ENCODE measurements around the gene PTK7.
"Not testable (repeated sequence)": the region's sequence is repeated elsewhere in the genome, so short reads cannot be mapped to it uniquely, and the experiment has no call there.

PTK7 gene

DNA sequence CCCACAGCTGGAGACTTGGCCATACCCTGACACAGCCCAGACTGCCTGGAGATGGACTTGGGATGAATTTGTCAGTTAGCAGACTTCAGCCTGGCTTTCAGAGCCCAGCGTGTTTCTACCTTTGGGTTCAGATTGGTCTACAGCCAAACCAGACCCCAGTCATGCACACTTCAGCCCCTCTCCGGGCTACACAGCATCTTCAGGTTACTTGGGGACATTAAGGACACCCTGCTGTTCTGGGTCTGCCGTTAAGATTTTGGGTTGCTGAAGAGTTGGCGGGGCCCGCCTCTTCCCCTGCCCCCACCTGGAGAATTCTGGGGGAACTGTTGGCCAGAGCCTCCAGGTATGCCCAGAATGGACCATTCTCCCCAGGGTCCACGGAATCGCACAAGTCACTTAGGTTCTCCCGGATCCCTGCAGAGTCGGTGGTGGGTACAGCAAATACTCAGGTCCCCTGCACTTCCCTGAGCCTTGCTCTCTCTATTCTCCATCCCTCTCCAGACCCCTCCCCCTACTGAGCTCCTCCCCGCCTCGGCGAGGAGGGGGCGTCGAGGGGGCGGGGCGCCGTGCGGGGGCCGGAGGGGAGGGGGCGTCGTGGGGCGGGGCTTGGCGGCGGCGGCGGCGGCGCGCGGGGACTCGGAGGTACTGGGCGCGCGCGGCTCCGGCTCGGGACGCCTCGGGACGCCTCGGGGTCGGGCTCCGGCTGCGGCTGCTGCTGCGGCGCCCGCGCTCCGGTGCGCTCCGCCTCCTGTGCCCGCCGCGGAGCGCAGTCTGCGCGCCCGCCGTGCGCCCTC is at the start of gene PTK7:
PTK7 (plus strand) TSS at position 645 of the 794 bp plus-strand sequence. CDS start 175 bp downstream, outside the sequence.
- peak; percentile 32 to 34 for DNase-seq

DNA sequence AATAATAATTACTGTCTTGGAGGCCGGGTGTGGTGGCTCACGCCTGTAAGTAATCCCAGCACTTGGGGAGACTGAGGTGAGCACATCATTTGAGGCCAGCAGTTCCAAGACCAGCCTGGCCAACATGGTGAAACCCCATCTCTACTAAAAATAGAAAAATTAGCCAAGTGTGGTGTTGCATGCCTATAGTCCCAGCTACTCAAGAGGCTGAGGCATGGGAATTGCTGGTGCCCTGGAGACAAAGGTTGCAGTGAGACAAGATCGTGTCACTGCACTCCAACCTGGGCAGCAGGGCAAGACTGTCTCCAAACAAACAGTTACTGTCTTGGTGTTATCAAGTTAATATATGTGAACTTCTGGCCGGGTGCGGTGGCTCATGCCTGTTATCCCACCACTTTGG is 49.7 kb upstream of the PTK7 start:
- DNase-seq: no peak

DNA sequence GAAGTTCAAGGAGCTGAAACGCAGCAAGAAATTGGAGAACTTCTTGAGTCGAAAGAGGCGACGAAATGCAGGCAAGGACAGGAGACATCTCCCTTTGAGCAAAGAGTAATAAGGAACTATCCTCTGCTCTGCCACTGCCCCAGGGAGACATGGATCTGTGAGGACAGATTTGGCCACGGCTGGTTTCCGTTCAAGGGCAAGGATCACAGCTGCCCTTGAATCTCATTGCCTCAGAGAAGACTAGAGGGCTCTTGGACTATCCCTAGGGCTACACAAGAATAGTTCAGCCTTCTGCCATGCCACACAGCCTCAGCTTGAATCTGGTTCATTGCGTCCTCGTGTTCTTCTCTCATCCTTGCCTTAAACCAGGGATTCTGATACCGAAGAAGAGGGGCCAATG is 47.0 kb upstream of the PTK7 start:
- no peak for DNase-seq

DNA sequence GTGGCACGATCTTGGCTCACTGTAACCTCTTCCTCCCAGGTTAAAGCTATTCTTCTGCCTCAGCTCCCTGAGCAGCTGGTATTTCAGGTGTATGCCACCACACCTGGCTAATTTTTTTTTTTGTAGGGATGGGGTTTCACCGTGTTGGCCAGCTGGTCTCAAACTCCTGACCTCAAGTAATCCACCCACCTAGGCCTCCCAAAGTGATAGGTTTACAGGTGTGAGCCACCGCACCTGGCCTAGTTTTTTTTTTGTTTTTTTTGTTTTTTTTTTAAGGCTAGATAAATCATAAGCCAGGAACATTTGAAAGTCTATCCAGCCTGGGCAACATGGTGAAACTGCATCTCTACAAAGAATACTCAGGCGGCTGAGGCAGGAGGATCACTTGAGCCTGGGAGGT is 43.8 kb upstream of the PTK7 start:
- no peak for DNase-seq

DNA sequence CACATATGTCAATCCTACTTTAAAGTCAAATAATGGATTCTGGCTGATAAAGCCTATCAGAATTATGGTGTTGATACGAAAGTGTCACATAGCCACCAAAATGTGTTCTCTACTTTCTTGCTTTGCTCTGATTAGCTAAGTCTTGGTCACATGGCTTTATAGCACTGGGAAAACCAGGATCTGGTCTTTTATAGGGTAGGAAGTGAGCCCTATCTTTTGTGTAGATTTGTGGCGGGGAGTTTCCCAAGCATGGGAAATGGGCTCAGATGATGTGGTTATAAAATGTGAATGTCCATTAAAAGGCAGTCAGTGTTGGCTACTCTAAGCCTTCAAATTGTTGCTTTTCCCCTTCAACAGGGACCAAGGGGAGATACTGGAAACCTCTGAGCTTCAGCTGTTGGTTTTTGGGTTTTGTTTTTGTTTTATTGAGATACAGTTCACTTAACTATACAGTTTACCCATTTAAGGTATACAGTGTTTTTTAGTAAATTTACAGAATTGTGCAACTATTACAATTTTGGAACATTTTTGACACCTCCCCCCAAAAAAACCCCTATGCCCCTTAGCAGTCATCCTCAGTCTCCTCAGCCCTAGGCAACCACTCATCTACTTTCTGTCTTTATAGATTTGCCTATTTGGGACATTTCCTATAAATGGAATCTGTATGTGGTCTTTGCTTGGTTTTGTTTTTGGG is 42.5 kb upstream of the PTK7 start:
- no peak for DNase-seq

DNA sequence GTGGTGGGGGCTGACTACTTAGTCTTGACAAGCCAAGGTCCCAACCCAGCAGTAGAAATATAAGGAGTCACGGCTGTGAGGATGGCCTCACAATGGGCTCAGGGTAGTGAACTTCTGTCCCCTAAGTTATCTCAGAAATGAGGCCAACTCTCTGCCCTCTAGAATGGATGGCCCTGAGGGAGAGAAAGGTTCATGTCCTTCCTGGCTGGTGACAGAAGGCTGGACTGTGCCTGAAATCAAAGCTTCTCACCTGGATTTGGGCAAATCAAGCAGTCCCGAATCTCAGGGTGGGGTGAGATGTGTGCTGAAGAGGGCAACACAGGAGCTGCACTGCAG is 42.0 kb upstream of the PTK7 start:
- no peak for DNase-seq

DNA sequence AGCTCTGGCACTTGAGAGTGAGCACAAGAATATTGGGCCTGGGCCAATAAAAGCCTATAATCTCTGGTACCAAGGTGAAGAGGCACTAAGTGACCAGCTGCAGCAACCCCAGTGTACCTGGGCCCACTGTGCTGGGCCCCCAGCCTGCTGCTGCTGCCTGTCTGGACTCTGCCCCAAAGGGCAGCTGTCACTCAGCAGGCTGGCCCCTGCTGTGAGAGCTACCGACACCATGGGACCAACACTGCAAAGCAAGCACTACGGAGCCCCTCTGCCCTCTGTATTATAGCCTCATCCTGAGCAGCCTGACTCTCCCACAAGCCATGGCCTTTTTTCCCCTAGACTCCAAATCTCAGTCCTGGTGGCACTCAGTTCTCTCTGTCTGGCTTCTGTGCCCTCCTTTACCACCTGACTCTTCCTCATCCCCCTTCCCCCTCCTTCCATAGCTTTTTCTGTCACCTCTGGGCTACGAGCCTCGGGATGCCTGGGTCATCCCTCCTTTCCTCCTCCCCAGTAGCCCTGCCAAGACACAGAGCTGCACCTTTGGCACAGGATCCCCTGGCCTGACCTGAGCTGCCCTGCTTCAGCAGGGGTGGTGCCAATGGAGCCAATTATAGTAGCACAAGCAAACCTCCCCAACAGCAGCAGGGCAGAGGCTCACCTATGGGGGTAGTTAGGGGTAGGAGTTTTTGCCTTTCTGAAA is 40.5 kb upstream of the PTK7 start:
- no peak for DNase-seq

DNA sequence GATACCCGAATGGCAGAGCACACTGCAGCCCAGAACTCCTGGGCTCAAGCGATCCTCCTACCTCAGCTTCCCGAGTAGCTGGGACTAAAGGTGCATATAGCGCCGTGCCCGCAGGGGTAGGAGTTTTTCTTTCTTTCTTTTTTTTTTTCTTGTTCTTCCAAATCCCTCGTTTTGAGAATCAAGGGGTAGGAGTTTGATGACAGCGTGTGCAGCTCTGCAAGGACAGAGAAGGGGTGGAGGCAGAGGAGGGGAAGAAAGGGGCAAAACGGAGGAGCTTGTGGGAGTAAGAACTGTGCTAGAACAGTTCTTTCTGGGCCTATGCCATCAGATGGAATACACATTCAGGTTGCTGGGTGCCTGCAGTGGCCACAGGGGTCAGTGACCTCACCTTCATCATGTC is 39.4 kb upstream of the PTK7 start:
- no peak for DNase-seq

DNA sequence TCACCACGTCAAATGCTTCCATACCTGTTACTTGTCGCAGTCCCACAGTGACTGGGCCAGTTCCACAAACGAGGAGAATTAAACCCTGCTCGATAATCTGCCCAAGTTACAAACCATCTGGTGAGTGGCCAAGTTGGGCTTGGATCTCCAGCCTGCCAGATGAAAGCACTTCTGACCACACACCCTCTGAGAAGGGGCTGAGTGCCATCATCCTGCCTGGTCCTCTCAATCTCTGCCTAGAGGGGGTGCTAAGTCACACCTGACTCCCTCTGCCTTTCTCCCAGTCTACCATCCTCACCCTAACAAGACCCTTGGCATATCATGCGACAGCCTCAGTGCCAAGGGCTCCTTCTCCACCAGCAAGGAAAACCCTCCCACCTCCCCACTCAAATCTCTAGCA is 38.9 kb upstream of the PTK7 start:
- no peak for DNase-seq

DNA sequence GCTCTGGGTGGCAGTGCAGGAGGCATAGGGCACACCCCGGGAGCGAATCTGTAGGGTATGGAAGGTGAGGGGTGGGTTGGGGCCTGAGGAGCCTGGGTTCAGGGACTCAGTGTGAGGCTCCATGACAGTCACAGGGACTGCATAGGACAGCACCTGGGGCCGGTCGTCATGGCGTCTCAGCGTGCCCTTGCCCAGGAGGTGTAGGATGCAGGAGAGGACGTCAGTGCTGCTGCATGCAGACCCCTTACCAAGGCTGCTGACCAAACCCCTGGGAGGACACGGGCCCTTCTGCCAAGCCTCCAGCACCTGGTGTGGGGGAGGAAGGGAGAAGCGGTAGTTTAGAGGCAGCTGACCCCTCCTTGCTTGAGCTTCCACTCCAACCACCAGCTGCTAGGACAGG is 38.4 kb upstream of the PTK7 start:
- DNase-seq: no peak

DNA sequence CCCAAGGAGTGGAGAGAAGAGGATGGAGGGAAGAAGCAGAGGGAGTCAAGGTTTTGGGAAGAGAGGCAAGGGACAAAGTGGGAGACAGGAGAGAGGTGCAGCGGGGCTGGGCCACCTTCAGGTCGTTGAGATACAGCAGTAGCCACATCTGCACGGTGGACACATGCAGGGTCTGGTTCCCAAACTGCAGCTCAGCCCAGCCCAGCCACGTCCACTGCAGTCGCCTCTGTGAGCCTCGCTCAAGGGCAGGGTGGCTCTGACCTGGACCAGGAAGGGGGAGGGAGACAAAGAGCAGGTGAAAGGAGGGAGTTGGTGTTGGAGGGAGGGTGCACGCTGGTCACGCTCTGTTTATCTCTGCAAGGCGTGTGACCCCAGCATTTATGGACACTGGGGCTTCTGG is 37.4 kb upstream of the PTK7 start:
- DNase-seq: no peak

DNA sequence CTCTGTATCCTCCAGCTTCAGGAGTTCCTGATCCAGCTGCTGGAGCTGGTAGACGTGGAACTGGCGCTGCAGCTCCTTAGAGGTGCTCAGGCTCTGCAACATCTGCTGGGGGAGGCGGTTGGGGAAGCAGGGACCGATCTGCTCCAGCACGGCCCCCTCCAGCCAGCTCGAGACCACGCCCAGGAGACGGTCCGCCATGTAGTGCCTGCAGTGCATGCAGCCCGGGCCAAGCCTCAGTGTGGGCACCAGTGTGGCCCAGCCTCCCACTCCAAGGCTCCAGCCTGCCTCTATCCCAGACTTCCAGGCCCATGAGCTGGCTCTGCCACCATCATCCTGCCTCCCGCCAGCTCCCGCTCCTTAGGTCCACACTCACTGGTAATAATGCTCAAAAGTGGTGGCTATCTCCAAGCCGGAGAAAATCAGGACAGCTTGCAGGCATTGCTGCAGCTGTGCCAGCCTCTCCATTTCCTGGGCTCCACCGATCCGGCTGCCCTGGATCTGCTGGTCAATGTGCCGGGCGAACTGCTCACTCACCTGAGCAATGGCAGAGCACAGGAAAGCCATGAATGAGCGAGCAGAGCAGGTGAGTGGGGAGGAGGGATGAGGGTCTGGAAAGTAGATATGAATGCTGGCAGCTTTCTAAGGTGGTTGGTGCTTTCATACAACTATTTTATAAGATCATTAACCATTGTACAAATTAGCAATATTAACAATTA is 35.4 kb upstream of the PTK7 start:
- no peak for DNase-seq

DNA sequence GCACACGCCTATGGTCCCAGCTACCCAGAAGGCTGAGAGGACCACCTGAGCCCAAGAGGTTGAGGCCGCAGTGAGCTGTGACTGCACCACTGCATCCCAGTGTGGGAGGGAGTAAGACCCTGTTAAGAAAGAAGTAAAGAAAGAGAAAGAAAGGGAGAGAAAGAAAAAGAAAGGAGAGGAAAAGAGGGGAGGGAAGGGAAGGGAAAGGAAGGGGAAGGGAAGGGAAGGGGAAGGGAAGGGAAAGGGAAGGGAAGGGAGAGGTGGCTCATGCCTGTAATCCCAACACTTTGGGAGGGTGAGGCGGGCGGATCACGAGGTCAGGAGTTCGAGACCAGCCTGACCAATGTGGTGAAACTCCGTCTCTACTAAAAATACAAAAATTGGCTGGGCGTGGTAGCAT is 34.6 kb upstream of the PTK7 start:
- DNase-seq: not testable (repeated sequence)

DNA sequence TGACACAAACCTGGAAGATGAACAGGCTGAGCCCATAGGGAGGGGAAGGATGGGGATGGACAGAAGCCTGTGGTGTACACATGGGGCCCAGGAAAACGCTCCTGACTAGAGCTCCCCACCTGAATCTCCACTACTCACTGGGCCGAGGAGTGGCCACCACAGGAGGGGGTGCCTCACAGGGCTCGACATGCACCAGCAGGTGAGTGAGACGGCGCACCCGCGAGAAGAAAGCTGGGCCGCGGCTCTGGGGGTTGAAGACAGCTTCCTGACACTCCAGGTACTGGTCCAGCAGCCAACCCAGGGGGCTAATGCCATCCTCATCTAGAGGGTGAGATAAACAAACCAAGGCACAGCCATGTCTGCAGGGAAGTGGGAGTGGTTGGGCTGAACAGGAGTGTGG is 32.8 kb upstream of the PTK7 start:
- no peak for DNase-seq

DNA sequence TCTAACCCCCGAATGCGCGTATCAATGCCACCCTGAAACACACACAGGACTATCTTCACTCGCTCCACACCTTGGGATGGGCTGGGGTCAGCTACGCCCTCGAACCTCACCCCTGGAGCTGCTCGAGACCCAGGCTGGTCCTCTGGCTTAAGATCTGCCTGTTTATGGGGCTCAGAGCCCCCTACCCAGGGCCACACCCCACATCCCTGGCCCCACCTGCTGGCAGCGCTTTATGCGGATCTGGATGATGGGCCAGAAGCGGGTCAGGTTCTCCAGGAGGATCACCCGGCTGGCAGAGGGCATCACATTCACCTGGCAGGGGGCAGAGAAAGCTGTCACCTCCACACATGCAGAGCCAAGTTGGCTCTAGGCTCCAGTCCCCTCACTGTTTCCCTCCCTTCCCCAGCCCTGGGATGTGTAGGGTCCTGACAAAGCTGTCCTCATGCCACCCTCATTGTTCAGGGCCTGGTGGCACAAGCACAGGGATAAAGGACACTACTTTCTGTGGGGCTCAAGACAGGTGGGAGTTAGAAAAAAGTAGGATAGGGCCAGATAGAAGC is 30.7 kb upstream of the PTK7 start:
- no peak for DNase-seq

DNA sequence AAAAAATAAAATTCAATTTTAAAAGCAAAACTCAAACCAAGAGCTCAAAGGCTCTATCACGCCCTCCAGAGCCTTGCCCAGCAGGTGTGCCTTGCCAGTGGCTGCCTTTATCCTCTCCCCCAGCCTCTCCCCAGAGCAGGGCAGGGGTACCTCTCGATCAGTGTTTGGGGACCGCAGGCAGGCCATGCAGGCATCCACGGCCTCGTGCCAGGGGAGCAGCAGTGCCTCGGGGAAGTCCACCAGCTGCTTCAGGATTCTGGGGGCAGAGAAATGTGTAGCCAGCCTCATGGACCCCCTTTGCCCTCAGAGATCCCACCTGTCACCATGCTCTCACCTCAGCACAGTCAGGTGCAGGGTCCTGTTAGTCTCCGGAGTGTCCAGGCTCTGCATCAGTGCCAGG is 28.1 kb upstream of the PTK7 start:
- DNase-seq: no peak

DNA sequence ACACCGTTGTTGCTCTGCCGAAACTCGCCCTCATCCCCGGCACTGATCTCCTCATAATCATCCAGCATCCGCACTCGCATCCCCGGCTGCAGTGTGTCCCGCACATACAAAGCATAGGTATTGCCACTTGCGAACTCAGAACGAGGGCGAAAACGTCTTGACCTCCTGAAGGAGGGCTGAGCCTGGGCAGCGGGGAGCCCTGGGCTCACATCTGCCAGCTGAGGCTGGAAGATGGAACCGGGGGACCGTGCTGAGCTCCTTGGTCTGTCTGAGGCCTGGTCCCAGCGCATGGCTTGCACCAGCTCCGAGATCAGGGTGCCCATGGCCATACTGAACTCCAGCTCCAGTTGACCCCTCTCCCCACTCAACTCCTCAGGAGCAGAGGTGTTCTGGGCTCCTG is 25.1 kb upstream of the PTK7 start:
- DNase-seq: no peak

DNA sequence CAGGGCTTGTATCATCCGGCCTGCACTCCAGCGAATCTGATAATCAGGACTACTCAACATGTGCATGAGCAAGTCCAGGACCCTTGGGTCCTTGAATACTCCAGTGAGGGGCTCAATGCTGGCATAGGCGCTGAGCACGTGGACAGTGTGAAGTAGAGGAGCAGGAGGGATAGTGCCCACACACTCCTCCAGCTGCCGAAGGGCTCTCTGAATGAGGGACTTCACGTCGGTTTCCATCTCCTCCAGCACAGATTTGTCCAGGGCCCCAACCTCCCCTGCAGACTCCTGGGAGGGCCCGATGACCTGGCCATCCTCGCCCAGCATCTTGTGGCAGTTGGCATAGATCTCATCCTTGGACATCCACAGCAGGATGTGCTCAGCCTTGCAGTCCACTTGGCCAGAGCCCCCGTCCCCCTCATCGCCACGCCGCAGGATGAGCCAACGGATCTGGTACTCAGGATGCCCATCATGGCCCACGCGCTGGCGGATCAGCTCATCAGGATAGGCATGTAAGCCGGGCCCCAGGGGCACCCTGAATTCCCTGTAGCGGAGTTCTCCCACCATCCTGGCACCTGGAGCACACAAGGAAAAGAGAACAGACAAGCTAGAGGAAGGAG is 23.8 kb upstream of the PTK7 start:
- DNase-seq: no peak

DNA sequence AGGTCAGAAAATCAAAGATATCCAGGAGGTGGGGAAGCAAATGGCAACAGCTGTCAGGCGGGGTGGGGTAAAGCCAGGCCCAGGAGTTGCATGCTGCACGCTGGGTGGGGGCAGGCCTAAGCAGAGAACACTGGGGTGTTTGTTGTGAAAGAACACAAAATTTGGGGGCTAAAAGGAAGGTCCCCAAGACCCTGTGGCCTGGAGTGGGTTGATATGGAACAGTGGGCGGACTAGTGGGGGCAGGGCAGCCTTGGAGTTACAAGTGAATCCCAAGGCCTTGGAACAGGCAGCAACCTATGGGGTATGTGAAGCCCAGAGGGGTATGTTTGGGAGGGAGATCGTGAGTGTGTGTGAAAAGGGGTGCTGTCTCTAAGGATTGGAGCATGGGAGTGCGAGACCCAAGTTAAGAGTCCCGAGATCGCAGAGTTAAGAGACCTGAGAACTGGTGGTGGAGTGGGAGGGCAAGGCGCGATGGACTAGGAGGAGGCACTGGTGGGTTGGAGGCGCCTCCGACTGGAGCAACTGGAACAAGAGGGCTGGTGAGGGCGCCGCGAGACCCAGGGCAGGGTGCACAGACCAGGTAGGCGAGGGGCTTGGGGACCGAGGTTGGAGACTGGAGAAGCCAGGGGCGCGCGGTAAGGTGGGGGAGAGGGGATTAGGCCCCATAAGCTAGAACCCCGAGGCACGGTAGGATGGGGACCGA is 23.1 kb upstream of the PTK7 start:
- no peak for DNase-seq

DNA sequence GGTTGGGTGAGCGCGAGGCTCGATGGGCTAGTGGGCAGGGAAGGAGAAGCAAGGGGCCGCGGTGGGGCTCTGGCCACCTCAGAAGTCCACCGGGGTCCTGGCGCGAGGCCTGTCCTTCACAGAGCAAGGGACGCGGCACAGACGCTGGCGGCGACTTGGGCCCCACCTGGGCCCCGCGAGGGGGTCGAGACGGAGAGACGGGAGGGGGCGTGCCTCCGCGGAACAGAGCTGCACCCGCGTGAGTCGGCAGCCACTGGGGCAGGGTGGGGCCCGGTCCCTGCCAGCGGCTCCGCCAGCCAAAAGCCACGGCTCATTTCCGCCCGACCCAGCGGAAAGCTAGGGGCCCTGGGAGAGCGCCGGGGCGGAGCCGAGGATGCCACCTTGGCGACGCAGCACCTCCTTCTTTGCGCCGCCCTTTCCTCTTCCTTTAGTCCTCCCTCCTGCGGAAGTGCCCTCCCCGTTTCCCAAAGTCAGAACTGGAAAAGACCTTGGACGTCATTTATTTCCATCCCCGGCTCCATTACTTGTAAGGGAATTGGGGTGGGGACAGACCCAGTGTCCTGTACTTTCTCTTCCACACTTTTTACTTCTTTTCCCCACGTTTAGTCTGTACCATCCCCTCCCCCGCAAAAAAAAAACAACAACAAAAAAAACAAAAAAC is 22.4 kb upstream of the PTK7 start, which contains the start of gene CUL7:
CUL7 (minus strand) TSS at position 307 of the 661 bp plus-strand sequence. CDS start 1,063 bp downstream, outside the sequence.
- peak; percentile 89 to 96 for DNase-seq

All from SHP77 (cell line).